Ecto neural progenitor cell (in vitro differentiated cells): ENCODE data around the gene RYR2.

ENCODE experiments used
- DNase-seq: peaks from one replicate; pipeline ENCODE4 v3.0.0-alpha.2; 2018; ENCODE audit warnings: low spot score

Gene RYR2

GRCh38 chr1:237032029-237032428 lies 10.0 kb upstream of the RYR2 start:
- DNase-seq, result no peak

DNA sequence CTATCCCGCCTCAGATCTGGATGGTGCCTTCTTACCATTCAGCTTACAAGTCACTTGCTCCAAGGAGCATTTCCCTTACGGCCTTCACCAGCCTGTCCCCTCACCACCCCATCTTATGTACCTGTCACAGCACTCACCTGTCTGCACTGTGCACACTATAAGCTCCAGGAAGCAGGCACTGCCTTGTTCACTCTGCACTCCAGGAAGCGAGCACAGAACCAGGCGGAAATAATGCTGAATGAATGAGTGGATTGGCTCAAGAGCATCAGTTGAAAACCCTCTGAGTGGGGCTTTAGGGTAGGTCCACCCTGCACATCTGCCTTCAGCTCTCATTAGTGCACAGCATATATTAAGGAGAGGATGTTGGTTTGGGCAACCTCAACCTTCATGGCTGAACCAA lies 8.9 kb upstream of the RYR2 start:
- no peak for DNase-seq

DNA sequence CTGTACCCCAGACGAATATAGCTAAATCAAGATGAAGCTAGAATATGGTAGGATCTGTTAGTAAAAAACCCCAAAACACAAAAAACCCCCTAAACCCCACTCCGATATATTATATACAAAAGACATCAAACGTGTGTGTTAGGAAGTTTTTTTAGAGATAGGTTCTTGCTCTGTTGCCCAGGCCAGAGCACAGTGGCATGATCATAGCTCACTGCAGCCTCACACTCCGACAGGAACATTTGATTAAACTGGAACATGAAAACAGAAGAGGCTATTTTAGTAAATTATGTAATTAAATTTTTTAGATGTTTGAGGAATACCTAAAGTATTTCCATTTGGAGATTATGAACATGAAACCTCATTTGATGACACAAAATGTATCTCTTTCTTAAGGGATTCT lies 8.2 kb upstream of the RYR2 start:
- DNase-seq, result no peak

- DNase-seq, result no peak
Observed at GRCh38 chr1:237035759-237036158, 6.2 kb upstream of the RYR2 start.

- DNase-seq, result no peak
Observed at GRCh38 chr1:237038211-237038610, 3.8 kb upstream of the RYR2 start.

- DNase-seq, result no peak
Observed at GRCh38 chr1:237040823-237041222, 1.2 kb upstream of the RYR2 start.

DNA sequence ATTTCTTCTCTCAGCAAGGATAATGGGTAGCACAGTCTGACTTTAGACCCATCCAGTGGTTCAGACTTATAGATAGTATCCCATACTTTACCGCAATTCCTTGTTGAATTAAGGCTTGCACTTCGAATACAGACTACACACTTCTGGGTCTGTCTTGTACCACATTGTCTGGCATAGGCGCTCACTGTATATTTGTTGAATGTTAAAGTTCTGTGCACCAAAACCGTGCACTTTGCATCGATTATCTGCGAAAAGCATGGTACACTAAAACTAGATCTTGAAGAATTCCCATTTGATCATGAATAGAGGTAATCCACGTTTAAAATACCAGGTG lies 556 bp upstream of the RYR2 start:
- DNase-seq, result no peak

- DNase-seq, result peak; percentile 63
Observed at GRCh38 chr1:237042526-237042891, 525 bp downstream of the RYR2 start.

- DNase-seq, result peak; percentile 60
Observed at GRCh38 chr1:237042892-237043576, 1.1 kb downstream of the RYR2 start.

DNA sequence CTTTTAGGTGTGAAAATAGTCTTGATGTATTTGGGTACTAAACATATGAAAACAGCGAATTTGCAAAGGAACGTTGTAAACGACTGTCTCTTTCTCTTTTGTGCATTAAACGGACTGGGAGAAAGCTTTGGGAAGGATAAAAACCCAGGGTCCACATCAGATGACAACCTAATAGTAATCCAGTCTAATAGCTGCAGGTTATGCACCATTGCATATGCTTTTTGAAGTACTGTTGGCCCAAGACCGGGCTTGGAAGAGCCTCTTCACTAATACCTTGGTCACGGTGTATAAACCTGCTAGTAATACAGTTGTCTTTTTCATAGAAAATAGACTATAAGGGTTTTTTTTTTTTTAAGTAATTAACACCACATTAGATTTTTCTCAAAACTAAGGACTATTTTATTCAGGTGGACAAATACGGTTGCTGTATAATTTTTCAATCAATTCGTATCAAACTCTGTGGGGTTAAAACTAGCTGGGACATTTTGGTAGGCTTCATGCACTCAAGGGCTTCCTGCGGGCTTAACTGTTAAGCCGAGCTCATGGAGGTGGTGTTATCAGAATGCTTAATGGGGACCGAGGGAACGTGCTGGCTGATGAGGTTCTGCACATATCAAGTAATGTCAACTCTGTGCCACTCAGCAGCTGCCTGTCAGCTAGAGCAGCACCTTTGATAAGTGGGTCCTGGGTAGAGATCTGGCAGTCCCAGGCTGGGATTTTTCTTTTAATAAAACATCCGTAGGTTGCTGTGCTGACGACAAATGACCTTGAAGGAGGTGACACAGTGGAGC lies 2.1 kb downstream of the RYR2 start:
- DNase-seq, result no peak

DNA sequence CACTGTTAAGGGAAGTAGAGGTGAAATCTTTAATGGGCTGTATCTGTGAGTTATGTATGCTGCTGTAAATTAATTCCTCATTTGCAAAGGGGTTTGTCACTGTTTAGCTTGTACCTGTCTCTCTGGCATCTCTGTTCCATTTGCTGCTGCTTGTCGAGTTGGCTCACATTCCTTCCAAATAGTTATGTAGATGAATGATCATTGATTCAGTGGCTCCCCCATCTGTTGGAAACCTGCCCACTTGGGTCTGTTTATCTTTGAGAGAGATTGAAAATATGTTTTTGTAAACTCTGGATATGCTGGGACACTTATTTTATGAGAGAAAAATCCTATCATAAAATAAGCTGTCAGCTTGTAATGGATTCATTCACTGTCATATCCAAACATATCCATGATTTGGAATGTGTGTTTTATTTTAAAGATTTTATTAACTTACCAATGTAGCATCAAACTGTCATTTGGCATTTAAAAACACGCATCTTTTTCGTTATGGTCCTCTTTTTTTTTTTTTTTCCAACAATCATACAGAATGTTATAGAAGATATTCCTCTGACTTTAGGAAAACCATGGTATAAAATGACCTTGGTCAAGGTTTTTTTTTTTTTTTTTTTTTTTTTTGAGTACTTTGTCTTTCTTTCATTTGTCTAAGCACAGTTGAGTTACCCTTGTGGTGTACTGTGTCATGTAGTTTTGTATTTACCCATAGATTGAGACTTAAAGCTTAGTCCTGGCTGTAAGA lies 3.5 kb downstream of the RYR2 start:
- no peak for DNase-seq

GRCh38 chr1:237048803-237049202 lies 6.8 kb downstream of the RYR2 start:
- DNase-seq, result no peak

- DNase-seq, result no peak
Observed at GRCh38 chr1:237050185-237050584, 8.2 kb downstream of the RYR2 start.

GRCh38 chr1:237050915-237051314 lies 8.9 kb downstream of the RYR2 start:
- no peak for DNase-seq

DNA sequence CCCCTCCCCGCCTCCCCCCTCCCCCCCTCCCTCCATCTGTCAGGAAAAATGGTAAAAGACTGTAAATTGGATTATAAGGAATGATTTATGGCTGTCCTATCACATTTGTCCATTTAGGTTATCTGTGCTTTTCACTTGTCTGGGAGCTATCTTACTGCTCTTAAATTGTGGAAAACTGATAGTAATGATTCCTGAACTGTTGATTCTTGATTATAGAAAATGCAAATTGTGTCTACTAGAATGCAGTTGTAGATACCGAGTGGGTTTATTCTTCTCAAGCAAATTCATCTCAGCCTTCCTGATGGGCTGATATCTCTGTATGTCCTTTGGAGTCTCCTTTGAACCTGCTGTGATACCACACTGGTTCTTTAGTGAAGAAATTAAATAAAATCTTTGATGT lies 12.3 kb downstream of the RYR2 start:
- no peak for DNase-seq

GRCh38 chr1:237058470-237058869 lies 16.5 kb downstream of the RYR2 start:
- DNase-seq, result no peak

DNA sequence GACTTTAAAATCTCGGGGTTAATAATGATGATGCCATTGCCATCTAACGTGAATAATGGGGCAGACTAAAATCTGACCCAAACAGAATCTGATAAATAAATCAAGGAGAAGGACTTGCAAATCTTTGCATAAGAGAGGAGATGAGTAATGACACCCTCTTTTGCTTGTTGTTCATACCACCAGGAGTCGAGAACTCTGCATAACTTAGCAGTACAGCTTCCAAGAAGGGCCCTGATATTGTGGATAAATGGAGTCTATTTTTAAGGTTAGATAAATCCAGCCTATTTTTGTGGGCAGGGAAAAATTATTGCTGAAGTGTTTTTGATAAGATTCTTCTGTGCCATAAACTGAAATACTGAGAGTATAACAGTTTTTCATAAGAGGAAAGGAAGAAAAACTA lies 17.3 kb downstream of the RYR2 start:
- DNase-seq, result no peak

DNA sequence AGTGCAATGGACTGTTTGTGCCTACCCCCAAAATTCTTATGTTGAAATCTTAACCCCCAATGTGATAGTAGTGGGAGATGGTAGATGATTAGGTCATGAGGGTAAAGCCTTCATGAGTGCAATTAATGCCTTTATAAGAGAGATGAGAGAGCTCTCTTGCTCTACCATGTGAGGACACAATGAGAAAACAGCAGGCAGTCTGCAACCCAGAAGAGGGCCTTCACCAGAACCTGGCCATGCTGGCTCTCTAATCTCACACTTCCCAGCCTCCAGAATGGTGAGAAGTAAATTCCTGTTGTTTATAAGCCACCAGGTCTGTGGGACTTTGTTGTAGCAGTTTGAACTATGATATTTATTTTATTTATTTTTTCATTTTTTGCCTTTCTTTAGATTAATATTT lies 21.0 kb downstream of the RYR2 start:
- DNase-seq, result no peak

DNA sequence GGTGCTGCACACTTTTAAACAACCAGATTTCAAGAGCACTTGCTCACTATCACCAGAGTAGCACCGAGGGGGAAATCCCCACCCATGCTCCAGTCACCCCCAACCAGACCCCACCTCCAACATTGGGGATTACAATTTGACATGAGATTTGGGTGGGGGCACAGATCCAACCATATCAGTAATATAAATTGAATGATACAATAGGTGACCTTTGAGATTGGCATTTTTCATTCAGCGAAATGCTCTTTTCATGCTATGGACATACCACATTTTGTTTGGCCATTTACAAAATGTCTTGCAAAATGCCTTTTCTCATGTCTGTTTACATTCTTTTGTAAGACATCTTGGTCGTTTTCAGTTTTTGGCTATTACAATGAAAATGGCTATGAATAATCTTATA lies 23.9 kb downstream of the RYR2 start:
- DNase-seq, result no peak

- DNase-seq, result no peak
Observed at GRCh38 chr1:237070519-237070918, 28.5 kb downstream of the RYR2 start.

GRCh38 chr1:237071641-237072420 lies 29.8 kb downstream of the RYR2 start:
- no peak for DNase-seq

DNA sequence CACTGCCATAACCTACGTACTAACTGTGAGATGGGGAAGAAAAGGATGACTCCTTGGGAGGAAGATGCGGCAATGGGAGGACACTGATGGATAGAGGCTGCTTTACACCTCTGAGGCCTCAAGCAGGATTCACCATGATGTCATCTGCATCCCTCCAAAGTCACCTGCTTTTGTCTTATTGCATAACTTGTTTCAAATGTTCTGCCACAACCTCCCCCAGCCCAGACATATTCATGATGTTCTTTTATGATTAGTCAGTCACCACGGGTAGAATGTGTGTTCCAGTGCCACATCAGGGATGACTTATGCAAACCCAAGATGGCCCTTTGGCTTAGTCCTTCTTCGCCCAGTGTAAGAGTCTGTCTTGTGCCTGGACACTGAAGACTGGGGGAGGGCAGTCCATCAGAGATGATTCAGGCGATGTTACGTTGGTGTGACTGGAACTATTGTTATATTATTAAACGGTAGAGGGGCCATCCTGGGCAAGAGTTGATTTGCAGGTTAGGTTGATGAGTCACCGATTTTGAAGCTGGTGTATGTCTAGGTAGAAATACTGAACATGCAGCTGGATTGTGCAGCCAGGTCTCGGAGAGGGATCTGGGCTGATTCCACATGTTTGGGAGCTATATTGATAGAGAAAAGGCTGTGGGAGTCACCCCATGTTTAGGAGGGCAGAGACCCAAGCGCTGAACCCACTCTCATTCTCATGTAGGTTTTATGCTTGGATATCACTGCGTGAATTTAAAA lies 32.6 kb downstream of the RYR2 start:
- DNase-seq, result no peak
